ENCODE results near the gene AHCYL2.
"Not testable (repeated sequence)": the region's sequence is repeated elsewhere in the genome, so short reads cannot be mapped to it uniquely, and the experiment has no call there.

The AHCYL2 gene

GRCh38 chr7:129394982-129395914, 170.4 kb downstream of the AHCYL2 start:
- ChIA-PET POLR2A (no interaction called here), CTCF (interaction anchor here (1.4 kb wide), 1 partner anchor 27 kb away, joined by 7 read pairs; no protein-coding TSS in a partner anchor)
- TF ChIP-seq SP1 (IDR thresholded peaks at IDR 0.05) (no peak), FOXM1 (IDR thresholded peaks at IDR 0.05; ENCODE audit: borderline replicate concordance) (no peak), LEF1 (IDR thresholded peaks at IDR 0.05; ENCODE audit: borderline replicate concordance) (no peak), SUZ12 (IDR thresholded peaks at IDR 0.05) (no peak)
- TF ChIP-seq, protein P1, sequence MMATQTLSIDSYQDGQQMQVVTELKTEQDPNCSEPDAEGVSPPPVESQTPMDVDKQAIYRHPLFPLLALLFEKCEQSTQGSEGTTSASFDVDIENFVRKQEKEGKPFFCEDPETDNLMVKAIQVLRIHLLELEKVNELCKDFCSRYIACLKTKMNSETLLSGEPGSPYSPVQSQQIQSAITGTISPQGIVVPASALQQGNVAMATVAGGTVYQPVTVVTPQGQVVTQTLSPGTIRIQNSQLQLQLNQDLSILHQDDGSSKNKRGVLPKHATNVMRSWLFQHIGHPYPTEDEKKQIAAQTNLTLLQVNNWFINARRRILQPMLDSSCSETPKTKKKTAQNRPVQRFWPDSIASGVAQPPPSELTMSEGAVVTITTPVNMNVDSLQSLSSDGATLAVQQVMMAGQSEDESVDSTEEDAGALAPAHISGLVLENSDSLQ (IDR thresholded peaks at IDR 0.05): no peak
- DNase-seq (ENCODE audit: extremely low spot score): no peak

DNA sequence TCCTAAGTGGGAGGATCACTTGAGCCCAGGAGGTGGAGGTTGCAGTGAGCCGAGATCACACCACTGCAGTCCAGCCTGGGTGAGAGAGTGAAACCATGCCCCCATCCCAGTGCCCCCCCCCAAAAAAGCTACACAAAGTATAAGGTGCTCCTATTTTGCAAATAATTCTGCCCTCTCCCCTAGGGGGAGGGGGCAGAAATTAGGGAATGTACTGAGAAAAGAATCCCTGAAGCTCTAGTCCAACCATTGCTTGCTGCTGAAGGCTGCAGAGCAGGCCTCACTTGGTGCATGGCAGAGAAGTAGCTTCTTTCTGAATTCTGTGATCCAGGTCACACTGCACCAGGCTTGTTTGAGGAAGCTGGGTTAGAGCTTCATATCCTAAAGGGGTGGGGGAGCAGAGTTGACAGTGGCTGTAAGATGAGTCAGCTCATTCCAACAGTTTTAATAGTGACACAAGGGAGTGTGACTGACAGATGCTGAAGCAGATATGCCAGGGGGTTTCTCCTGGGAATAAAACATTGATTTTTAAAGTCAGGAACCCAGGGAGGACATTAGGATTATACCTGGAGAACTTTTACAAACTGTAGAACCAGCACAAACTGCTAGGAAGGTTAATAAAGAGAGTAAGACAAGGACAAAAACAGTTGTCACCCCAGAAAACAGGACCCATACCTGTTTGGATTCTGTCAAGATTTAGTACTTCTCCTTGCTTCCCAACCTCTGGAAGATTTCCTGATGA, 176.6 kb downstream of the AHCYL2 start:
- POLR2A ChIA-PET: interaction anchor here (1.4 kb wide), 1 partner anchor 33 kb away, joined by 3 read pairs; the partner anchor contains the start of gene STRIP2
- no peak for TF ChIP-seq ARNT (IDR thresholded peaks at IDR 0.05)
- TF ChIP-seq, protein P1 (IDR thresholded peaks at IDR 0.05): no peak
- TF ChIP-seq ELF4 (IDR thresholded peaks at IDR 0.05): no peak
- no peak for TF ChIP-seq CTBP1 (IDR thresholded peaks at IDR 0.05; ENCODE audit: borderline replicate concordance)
- TF ChIP-seq FOXA1 (IDR thresholded peaks at IDR 0.05): no peak
- TF ChIP-seq NFRKB (IDR thresholded peaks at IDR 0.05): no peak
- no peak for TF ChIP-seq L3MBTL2 (conservative IDR thresholded peaks at IDR 0.05)
- TF ChIP-seq FOXM1 (IDR thresholded peaks at IDR 0.05; ENCODE audit: borderline replicate concordance): no peak
- no peak for TF ChIP-seq ZNF384 (IDR thresholded peaks at IDR 0.05)
- TF ChIP-seq TARDBP (IDR thresholded peaks at IDR 0.05): no peak
- TF ChIP-seq SUZ12 (IDR thresholded peaks at IDR 0.05): no peak
- TF ChIP-seq SP1 (IDR thresholded peaks at IDR 0.05): no peak
- no peak for TF ChIP-seq FOXK2 (IDR thresholded peaks at IDR 0.05)
- TF ChIP-seq LEF1 (IDR thresholded peaks at IDR 0.05; ENCODE audit: borderline replicate concordance): no peak
- no peak for TF ChIP-seq HDGF (IDR thresholded peaks at IDR 0.05; ENCODE audit: borderline replicate concordance)
- TF ChIP-seq BHLHE40 (IDR thresholded peaks at IDR 0.05; ENCODE audit: borderline replicate concordance): no peak
- CTCF ChIA-PET: interaction anchor here (1.1 to 1.7 kb wide), 2 partner anchors 12 to 72 kb away, joined by 3 to 4 read pairs; no protein-coding TSS in a partner anchor
- DNase-seq (ENCODE audit: extremely low spot score): no peak

DNA sequence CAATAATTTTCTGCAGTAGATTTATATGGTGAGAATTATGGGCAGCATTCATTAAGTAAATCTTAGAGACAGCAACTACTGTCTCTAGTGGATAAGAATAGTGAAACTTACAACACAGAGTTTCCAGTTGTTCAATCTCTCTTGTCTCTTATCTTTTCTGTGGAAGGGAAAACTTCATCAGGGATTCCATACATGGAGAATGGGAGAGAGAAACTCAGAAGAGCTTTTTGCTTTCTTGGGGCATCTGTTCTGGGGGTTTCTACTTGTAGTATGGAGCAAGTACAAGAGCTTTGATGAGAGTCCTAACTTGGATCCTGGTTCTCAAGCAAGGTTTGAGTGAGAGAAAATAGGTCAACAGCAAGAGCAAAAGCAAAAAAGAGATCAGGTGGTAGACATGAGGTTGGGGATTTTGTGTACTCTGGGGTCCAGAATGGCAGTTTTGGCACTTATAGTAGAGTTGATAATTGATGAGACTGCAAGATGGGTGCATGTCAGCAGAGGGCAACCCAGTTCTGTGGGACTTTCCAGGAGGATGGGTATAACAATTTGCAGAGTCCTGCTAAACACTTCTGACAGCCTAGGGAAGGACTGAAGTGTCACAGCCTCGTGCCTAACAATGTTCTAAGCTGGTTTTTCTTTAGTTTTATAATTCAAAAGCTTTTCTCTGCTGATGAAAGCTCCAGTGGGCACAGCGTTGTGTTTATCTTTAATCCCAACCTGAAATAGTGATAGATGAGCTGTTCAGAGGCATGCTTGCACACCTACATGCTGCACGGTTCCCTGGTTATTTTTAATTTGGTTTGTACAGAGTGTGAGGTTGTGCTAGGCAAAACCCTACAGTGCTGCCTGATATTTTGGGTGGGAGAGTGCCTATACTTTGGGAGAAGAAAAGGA, 177.4 kb downstream of the AHCYL2 start:
- no peak for DNase-seq (ENCODE audit: extremely low spot score)
- ChIA-PET POLR2A (interaction anchor here (1.4 kb wide), 1 partner anchor 32 kb away, joined by 3 read pairs; the partner anchor contains the start of gene STRIP2), CTCF (interaction anchor here (1.1 to 1.7 kb wide), 2 partner anchors 13 to 72 kb away, joined by 3 to 4 read pairs; no protein-coding TSS in a partner anchor)
- TF ChIP-seq FOXM1 (IDR thresholded peaks at IDR 0.05; ENCODE audit: borderline replicate concordance) (no peak), HDGF (IDR thresholded peaks at IDR 0.05; ENCODE audit: borderline replicate concordance) (no peak), FOXA1 (IDR thresholded peaks at IDR 0.05) (no peak), ZNF384 (IDR thresholded peaks at IDR 0.05) (no peak), SUZ12 (IDR thresholded peaks at IDR 0.05) (no peak), FOXK2 (IDR thresholded peaks at IDR 0.05) (no peak), BHLHE40 (IDR thresholded peaks at IDR 0.05; ENCODE audit: borderline replicate concordance) (no peak), L3MBTL2 (conservative IDR thresholded peaks at IDR 0.05) (no peak), SP1 (IDR thresholded peaks at IDR 0.05) (no peak), ELF4 (IDR thresholded peaks at IDR 0.05) (no peak), TARDBP (IDR thresholded peaks at IDR 0.05) (no peak), NFRKB (IDR thresholded peaks at IDR 0.05) (no peak), ARNT (IDR thresholded peaks at IDR 0.05) (no peak), CTBP1 (IDR thresholded peaks at IDR 0.05; ENCODE audit: borderline replicate concordance) (no peak), LEF1 (IDR thresholded peaks at IDR 0.05; ENCODE audit: borderline replicate concordance) (no peak)
- TF ChIP-seq, protein P1 (IDR thresholded peaks at IDR 0.05): no peak

- TF ChIP-seq BHLHE40 (IDR thresholded peaks at IDR 0.05; ENCODE audit: borderline replicate concordance) (no peak), LEF1 (IDR thresholded peaks at IDR 0.05; ENCODE audit: borderline replicate concordance) (no peak), NFRKB (IDR thresholded peaks at IDR 0.05) (no peak), SUZ12 (IDR thresholded peaks at IDR 0.05) (no peak), HDGF (IDR thresholded peaks at IDR 0.05; ENCODE audit: borderline replicate concordance) (no peak), FOXM1 (IDR thresholded peaks at IDR 0.05; ENCODE audit: borderline replicate concordance) (no peak), ZNF384 (IDR thresholded peaks at IDR 0.05) (no peak), ARNT (IDR thresholded peaks at IDR 0.05) (no peak), FOXA1 (IDR thresholded peaks at IDR 0.05) (no peak), SP1 (IDR thresholded peaks at IDR 0.05) (no peak), FOXK2 (IDR thresholded peaks at IDR 0.05) (no peak), TARDBP (IDR thresholded peaks at IDR 0.05) (no peak), L3MBTL2 (conservative IDR thresholded peaks at IDR 0.05) (no peak), ELF4 (IDR thresholded peaks at IDR 0.05) (no peak), CTBP1 (IDR thresholded peaks at IDR 0.05; ENCODE audit: borderline replicate concordance) (no peak)
- TF ChIP-seq, protein P1 (IDR thresholded peaks at IDR 0.05): no peak
- ChIA-PET CTCF (no interaction called here), POLR2A (no interaction called here)
- no peak for DNase-seq (ENCODE audit: extremely low spot score)
Observed at GRCh38 chr7:129405527-129405926, 180.7 kb downstream of the AHCYL2 start.

- CTCF ChIA-PET; DNase-seq (ENCODE audit: extremely low spot score); POLR2A ChIA-PET: not testable (repeated sequence)
Observed at GRCh38 chr7:129410238-129410637, 185.4 kb downstream of the AHCYL2 start.

Measured in HEK293T (cell line).